Brain pericyte (primary cell): Measurements from ENCODE around the gene RPS6KA2.
"Not testable (repeated sequence)": the region's sequence is repeated elsewhere in the genome, so short reads cannot be mapped to it uniquely, and the experiment has no call there.

Source experiments
- DNase-seq: peaks from one replicate; pipeline ENCODE4 v3.0.0-alpha.2; 2012; ENCODE audit warnings: low read depth, low spot score

The RPS6KA2 gene

DNA sequence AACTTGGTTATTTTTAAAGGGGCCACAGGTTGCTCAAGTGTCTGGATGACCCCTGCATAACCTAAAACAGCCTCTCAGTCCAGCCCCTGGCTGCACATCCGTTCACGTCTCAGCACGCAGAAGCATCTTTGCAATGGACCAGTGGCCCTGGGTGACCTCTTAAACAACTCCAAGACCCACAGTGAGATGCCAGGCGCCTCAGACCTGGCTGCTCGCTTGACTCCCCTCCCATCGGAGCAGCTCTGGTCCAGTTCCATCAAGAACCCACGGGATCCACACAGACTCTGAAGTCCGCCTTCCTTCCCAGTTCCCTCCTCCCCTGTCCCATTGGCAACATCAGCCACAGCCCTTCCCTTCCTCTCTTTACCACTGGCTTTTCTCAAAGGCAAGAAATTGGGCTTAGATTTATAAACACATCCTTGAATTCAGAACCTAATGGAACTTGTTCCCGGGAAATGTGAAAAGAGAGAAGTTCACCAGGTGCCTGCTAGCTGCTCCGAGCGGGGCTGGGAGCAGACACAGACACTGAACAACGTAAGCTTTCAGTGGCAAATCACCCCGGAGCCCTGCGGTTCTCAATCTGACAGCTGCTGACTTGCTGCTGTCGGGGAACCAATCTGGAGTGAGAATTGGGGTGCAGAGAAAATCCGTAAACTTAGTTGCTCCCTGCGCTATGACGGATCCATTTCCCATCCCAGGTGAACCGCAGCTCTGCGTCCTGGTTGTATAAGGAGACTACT, 204.7 kb downstream of the RPS6KA2 start:
- no peak for DNase-seq

DNA sequence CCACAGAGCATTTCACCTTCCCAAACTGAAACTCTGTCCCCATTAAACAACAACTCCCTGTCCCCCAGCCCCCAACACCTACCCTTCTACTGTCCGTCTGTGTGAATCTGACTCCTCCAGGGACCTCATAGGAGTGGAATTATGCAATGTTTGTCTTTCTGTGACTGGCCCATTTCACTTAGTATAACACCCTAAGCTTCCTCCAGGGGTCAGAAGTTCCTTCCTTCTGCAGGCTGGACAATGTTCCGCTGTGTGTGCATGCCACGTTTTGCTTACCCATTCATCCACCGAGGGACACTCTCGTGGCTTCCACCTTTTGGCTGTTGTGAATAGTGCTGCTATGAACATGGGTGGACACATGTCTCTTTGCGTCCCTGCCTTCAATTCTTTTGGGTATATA, 206.7 kb downstream of the RPS6KA2 start:
- DNase-seq = no peak

DNA sequence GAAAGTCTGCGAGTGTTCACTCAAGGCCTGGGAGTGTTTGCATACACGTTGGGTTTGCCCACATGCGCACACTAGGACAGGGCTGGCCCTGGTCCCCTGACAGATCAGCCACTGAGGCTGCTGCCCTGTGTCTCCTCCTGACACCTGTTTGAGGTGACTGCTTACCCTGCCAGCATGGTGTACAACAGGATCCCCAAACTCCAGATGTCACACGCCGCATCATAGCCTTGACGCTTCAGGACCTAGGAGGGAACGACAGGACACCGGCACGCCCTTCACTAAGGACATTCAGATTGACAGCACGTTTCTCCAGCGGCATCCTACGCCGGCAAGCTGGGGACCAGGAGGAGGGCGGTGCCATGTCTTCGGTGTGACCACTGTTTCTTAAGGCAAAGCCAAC, 207.3 kb downstream of the RPS6KA2 start:
- DNase-seq = no peak

DNA sequence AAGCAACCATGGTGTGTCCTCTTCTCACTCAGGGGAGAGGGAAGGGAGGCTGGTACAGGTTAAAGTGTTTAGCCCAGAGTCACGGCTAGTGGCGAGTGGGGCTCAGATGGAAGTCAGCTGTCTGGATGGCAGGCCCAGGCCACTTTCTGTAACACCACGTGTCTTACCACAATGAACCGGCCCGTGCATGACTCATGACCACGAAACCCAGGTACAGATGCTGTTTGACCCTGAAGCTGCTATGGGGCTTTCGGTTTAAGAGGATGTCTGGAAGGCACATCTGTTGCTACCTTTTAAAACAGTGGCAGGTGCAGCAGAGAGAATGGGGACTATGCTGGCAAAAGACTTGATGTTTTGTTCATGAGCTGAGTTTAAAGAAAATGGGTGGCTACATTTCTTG, 207.8 kb downstream of the RPS6KA2 start:
- no peak for DNase-seq

DNA sequence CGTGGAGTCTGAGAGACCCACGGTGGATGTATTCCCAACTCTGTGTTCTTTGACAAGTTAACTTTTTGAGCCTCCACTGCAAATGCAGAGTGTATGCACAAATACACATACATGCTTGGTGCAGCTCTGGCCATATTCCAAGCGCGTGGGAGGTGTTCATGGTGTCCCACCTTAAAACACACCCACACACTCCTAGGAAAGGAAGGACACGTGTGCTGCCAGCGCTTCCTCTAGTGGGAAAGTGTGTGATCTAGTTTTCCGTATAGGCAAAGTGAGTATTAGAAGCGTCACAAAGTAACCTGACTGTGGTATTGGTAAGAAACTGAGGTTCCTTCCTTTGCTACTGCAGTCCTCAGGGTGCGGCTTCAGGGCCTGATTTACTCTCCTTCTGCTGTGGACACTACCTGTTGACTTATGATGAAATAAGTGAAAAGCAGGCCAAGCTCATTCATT, 208.3 kb downstream of the RPS6KA2 start:
- DNase-seq = no peak

DNA sequence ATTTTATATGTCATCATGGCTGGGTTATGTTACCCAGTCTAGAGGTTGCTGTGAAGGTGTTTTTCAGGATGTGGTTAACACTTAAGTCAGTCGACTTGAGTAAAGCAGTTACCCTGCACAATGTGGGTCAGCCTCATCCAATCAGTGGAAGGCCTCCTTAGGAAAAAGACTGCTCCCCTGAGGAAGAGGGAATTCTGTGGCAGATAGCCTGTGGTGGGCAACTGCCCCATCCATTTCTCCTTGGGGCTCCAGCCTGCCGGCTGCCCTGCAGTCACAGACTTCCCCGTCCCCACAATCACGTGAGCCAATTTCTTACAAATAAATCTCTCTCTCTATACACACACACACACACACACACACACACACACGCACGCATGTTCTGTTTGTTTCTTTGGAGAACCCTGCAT, 209.8 kb downstream of the RPS6KA2 start:
- no peak for DNase-seq

DNA sequence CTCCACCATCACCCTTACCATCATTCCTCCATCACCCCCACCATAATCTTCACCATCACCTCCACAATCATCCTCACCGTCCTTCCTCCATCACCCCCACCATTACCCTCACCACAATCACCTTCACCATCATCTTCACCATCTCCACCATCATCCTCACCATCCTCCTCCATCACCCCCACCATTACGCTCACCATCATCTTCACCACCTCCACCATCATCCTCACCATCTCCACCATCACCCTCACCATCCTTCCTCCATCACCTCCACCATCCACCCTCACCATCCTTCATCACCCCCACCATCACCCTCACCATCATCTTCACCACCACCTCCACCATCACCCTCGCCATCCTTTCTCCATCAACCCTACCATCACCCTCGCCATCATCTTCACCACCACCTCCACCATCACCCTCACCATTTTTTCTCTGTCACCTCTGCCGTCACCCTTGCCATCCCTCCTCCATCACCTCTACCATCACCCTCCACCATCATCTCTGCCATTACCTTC, 211.2 kb downstream of the RPS6KA2 start:
- no peak for DNase-seq

DNA sequence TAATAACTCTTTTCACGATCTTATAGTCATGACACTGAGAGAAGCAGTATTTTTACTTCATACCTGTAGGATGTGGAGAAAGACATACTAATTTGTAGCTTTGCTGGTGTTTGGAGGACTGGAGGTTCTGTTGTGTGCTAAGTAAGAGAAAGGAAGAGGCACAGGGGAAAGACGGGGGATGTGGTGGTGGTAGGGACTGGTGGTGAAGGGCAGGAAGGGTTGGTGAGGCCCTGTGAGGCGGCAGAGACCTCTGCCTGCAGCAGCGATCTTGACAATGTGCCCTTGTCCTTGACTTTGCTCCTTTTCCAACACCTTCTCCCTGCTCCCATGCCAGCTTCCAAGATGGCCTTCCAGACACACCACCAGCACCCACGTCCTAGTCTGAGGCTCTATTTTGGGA, 211.7 kb downstream of the RPS6KA2 start:
- no peak for DNase-seq

DNA sequence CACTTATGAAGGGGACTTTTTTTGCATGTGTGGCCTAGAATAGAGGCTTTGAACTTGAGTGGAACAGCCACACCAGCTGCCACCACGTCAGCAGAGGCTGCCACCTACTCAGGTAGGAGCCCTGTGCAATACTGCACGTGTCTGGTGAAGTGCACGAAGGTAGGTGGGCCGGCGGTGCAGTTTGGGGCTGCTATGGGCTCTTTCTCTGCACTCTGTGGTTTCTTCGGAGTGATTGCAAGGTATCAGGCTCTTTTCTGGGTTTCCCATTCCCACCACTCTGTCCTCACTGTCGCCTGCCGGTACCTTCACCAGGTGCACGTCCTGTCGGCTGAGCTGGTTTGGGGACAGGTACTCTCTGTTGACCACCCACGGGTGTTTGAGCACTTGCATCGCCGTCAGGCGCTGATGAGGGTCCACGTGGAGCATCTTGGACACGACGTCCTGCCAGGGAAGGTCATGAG, 213.5 kb downstream of the RPS6KA2 start:
- DNase-seq = no peak

DNA sequence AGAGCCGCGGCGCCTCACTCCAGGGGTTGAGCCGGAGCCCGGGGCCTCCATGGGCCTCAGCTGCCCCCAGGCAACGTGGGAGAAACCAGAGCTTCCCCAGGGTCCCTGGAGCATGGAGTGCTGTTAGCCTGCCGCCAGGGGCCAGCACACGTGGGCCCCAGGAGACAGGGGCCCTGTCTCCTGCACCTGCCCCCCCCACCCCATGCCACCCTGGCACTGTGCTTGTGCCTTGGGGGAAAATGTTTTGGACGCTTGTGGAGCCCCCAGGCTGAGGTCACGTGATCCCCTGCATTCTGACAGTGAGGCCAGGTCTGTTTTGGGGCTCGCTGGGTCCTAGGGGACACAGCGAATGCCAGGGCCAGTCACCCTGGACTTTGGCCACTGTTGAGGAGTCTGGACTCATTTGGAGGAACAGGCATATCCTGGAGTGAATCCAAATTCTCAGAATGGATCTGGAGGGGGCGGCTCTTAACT, 214.1 kb downstream of the RPS6KA2 start:
- DNase-seq = no peak

DNA sequence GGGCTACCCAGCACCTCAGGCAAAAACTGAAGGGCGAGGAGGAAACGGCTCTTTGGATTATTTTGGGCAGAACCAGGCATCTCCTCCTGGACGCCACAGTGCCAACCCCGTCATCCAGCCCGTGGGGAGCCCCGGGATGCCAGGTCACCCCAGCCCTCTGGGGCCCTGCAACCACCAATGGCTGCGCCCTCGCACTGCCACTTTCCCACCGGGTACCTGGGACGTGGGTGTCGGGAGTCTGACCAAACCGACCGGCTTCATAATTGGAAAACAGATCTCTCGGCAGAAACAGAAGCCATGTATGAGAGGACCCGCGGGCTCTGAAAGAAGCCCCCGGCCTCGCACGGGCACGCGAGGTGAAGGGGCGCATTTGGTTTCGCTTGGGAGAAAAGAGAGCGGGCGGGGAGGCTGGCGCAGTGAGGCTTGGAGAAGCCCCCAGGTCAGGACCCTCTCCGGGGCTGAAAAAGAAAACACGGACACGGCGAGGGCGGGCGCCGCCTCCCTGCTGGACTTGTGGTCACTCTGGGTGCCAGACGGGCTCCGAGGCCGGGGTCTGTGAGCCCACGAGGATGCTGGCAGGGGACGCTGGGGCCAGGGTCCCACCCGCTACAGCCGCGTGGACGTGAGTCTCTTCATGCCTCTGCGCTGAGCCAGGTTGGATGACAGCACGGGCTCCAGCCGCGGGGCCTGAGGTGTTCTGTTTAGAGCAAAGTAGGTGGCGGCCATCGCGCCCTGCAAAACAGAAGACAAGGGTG, 214.7 kb downstream of the RPS6KA2 start:
- DNase-seq = no peak

DNA sequence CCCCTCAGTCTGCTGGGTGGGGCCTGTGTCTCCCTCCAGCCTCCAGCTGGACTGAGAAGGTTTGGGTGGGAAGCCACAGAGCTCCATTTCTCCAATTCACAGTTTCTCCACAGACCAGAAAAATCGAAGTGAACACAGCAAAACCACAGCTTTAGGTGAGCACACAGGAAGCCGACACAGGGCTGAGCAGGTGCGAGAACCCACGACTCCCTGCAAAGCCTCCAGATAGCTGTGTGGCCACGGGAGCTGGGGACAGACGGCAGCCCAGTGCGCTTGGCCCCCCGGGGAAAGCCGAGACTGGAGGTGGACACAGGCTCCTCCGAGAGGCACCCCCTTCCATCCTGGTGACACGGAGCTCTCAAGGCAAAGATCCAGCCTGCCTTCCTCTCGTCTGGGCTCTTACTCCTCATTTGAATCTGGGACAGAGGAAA, 215.3 kb downstream of the RPS6KA2 start:
- DNase-seq = no peak

DNA sequence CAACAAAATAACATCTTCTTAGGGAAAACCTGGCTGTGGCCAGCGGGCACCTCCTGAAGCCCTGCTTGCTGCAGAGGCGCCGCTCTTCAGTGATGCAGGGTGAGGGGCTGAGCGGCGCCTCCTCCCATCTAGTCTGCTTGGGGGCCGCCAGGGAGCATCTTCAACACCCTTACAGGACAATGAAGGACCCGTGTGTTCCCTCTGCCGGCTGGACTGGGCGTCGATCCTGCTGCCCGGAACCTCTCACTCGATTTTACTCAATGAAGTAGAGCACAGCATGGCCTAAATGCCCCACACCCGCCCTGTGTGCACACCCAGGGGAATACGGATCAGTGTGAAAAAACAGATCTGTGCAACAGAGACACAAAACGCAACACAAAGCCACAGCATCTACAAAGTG, 215.8 kb downstream of the RPS6KA2 start:
- DNase-seq = no peak

DNA sequence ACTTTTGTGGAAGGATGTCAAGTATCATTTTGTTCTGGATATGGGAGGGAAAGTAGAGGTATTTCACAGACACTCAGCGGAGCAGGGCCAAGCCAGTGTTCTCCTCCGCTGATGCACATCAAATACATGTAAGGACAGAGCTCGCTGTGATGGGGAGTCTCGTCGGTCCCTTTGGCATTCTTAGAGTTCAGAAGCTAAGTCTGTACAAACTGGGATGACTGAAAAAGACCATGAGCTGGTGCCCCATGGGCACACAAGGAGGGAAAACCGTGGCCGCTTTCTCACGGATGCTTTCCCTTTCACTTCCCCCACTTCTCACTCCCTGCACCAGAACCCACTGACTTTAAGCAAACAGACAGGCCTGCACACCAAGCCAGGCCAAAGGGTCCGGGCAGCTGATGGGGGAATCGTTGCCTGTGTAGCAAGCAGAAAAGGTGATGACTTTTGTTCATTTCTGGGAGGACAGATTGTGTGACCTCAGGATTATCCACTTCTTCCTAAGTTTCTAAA, 216.6 kb downstream of the RPS6KA2 start:
- DNase-seq = no peak

DNA sequence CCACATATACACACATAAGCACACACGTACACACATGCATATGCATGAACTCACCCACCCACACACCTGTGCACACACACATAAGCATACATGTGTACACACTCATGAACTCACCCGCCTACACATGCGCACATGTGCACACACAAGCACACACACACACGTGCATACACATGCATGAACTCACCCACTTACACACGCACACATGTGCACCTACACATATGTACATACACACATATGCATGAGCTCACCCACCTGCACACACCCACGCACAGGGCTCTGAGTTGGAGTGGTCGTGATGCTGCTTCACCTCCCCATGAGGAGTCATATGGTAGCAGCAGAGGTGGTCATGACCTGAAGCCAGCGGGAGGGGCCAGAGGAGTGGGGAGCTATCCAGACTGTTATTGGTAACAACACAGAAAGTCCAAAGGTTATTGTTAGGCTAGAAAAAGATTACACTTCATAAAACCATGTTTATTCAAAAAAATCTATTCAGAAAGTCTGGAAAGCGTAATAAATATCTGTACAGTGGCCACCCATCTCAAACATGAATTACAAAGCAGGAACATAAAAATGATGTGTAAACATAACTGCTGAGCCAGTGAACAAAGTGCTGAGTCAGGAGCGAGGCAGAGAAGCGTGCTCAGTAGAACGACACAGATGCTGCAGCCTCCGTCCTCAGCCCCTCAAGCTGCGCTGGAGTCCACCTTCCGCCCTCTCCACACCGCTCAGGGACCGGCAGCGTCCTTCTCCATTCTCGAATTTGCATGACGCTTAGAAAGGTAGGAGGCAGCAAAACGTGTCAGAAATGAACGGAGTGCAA, 217.9 kb downstream of the RPS6KA2 start:
- DNase-seq = no peak

DNA sequence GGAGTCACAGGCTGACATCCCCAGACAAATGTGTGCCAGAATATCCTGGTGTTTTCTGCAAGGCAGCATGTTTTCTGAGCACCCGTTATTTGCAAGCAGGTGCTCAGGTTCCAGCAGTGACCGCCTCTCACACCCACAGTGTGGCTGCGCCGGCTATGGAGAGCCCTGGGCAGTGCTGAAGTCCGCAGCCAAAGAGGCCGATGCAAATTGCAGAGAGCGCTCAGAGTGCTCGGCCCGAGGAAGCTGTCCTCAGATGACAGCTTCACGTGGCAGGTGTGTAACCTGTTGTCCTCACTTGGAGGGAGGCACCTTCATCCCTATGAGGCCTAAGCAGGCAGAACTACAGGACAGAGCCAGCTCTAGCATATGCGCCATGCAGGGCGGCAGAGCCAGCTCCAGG, 220.9 kb downstream of the RPS6KA2 start:
- DNase-seq = no peak

DNA sequence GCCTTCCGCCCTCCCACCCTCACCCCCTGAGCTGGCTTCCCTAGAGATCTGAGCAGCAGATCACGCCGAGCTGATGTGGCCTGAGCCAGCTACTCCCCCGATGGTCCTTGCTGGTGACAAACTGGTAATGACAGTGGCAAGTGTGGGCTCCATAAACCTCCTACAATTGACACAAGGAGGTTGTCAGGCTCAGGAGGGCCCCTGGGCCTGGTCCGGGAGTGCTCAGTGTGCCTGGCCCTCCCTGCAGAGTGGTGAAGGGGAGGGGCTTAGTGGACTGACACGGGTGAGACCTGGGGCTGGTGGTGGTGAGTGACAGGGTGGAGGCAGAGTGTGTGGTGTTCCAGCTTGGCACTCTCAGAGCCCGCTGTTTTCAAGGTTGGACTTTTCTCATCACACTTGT, 221.7 kb downstream of the RPS6KA2 start:
- no peak for DNase-seq

DNA sequence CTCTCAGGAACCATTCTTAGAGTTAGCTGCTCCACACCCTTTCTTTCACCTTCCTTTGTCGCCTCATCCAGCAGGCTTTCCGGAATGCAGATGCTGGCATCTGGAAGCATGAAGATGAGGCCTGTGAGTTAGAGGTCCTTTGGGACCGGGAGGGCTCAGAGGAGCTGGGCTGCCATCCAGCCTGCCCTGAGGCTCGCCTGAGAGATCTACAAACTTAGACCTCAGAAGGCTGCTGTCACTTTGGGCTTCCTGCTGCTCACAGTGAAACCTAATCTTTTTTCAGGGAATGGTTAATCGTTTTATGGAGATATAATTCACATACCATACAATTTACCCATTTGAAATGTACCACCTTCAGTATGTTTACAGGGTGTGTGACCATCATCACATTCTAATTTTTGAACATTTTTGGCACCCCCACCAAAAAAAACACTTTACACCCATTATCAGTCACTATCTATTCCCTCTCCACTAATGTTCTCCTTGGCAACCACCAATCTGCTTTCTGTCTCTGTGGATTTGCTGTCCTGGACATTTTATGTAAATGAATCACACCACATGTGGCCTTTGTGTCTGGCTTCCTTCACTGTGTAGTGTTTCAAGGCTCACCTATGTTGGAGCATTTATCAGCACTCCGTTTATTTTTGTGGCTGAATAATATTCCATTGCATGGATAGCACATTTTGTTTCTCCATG, 224.3 kb downstream of the RPS6KA2 start:
- DNase-seq = no peak

DNA sequence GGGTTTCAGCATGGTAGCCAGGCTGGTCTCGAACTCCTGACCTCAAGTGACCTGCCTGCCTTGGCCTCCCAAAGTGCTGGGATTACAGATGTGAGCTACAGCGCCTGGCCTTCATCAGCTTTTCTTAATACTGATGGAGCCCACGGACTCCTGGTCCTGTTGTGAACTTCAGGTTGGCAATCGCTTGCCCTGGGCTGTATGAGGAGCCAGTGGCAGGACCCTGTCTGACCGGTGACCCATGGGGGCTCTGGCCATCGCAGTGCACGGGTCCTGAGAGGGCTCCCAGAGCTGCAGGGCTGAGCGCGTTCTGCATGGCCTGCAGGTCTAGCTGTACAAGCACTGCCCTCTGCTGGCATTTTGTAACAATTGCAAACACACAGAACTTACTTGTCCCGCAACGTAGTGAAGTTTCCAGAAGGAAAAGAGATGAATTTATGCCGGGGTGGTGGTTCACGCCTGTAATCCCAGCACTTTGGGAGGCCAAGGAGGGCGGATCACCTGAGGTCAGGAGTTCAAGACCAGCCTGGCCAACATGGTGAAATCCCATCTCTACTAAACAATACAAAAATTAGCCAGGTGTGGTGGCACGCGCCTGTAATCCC, 226.3 kb downstream of the RPS6KA2 start:
- not testable (repeated sequence) for DNase-seq

DNA sequence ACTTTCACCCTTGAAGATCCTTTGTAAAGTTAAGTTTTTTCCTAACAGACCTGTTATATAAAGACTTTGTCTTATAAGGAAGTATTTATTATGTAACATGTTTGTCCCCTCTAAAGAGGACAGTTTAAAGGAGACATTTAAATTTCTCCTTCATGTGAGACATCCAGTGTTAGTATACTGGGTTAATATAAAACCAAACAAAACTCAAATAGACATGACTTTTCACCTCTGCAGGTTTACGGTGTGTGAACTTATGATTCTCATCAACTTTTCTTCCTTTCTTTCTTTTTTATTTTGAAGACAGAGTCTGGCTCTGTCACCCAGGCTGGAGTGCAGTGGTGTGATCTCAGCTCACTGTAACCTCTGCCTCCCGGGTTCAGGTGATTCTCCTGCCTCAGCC, 226.9 kb downstream of the RPS6KA2 start:
- DNase-seq = no peak

DNA sequence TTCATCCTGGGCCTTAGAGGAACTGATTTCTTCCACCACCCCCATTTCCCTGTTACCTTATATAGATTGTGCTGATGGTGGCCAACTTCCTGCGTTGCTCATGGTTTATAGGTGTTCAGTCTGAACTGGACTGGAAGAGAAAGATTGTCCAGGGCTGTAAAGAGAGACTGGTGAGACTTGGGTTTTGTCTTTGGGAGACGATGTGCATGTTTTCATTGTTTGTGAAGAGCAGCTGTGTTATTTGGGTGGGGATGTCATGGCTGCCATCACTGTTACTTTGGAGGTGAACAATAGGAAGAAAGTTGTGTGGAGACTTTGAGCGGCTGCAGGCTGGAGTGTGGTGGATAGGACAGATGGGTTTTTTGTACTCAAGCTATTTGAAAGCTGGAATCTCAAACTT, 228.7 kb downstream of the RPS6KA2 start:
- no peak for DNase-seq
